SHP77 treated with DMSO at 0.1 percent for 48 hours (cell line): ENCODE results near the gene E2F7.
A peak's percentile ranks its signal among the peaks of the same experiment; 100 is the strongest.

Experiments
- DNase-seq: peaks from one replicate; lab custom pipeline; 2025; lab: John Stamatoyannopoulos, UW

The E2F7 gene

GRCh38 chr12:77013091-77013490, 52.3 kb downstream of the E2F7 start:
- DNase-seq = no peak

GRCh38 chr12:77010691-77011548, 54.4 kb downstream of the E2F7 start:
- DNase-seq = peak; percentile 49

- DNase-seq = no peak
Observed at GRCh38 chr12:77007476-77007875, 57.9 kb downstream of the E2F7 start.

- DNase-seq = no peak
Observed at GRCh38 chr12:77005611-77006098, 59.7 kb downstream of the E2F7 start.

- DNase-seq = no peak
Observed at GRCh38 chr12:77003914-77004313, 61.5 kb downstream of the E2F7 start.

GRCh38 chr12:77003246-77003645, 62.1 kb downstream of the E2F7 start:
- DNase-seq = no peak

- no peak for DNase-seq
Observed at GRCh38 chr12:77002382-77002781, 63.0 kb downstream of the E2F7 start.

- no peak for DNase-seq
Observed at GRCh38 chr12:77001276-77001675, 64.1 kb downstream of the E2F7 start.

GRCh38 chr12:76998908-76999556, 66.3 kb downstream of the E2F7 start:
- no peak for DNase-seq

GRCh38 chr12:76998386-76998785, 67.0 kb downstream of the E2F7 start:
- DNase-seq = no peak

GRCh38 chr12:76997011-76997780, 68.2 kb downstream of the E2F7 start:
- no peak for DNase-seq

GRCh38 chr12:76990716-76991115, 74.7 kb downstream of the E2F7 start:
- DNase-seq = no peak

- DNase-seq = no peak
Observed at GRCh38 chr12:76984566-76984965, 80.8 kb downstream of the E2F7 start.

GRCh38 chr12:76983420-76983819, 81.9 kb downstream of the E2F7 start:
- no peak for DNase-seq

- DNase-seq = no peak
Observed at GRCh38 chr12:76980196-76980595, 85.2 kb downstream of the E2F7 start.

GRCh38 chr12:76976777-76977382, 88.5 kb downstream of the E2F7 start:
- no peak for DNase-seq
